D721Med (cell line): ENCODE results near the gene PDE1A.

Experiments used
- DNase-seq: peaks from one replicate; pipeline ENCODE4 v3.0.0; 2011; ENCODE audit warnings: low spot score; ENCODE audit not compliant: insufficient read length
- FAIRE-seq: peaks from 2 replicates; lab custom pipeline; 2011; peaks lifted over from hg19 to GRCh38; lab: Jason Lieb, UNC
- CTCF ChIP-seq: IDR thresholded peaks from 2 replicates; pipeline ENCODE4 v1.5.1; 2012; ENCODE audit warnings: mild to moderate bottlenecking, control low read depth; ENCODE audit not compliant: insufficient read depth; ENCODE audit errors: missing control alignments

The PDE1A gene

GRCh38 chr2:182426918-182427240 is at the start of gene PDE1A:
TSS of gene PDE1A (minus strand) at chr2:182427036.
- no peak for TF ChIP-seq CTCF
- DNase-seq: no peak
- no peak for FAIRE-seq

GRCh38 chr2:182473635-182474034 is 46.8 kb upstream of the PDE1A start:
- TF ChIP-seq CTCF: no peak
- no peak for DNase-seq
- no peak for FAIRE-seq

- no peak for TF ChIP-seq CTCF
- DNase-seq (no peak), FAIRE-seq (no peak)
Measured at GRCh38 chr2:182463760-182464159, 36.9 kb upstream of the PDE1A start.

GRCh38 chr2:182456784-182457183 is 29.9 kb upstream of the PDE1A start:
- FAIRE-seq (no peak), DNase-seq (no peak)
- TF ChIP-seq CTCF: no peak

- FAIRE-seq (no peak), DNase-seq (no peak)
- TF ChIP-seq CTCF: no peak
Measured at GRCh38 chr2:182452456-182452990, 25.7 kb upstream of the PDE1A start.

DNA sequence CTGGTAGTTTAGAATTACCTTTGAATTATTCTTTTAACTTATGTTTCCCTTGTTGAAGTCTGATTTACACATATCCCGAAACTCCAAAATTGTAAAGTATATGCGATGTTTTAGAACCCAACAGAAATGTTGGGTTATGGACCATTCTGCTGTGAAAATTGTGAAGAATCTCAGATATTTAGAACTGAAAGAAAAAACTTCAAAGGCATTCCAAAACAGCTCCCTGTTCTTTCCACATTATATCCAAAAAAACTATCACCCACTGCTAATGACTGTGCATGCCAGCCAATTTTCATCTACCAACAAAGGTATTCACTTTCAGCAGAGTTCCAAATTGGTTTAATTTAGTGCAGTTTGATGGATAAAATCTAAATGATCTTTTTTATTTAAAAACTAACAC is 21.5 kb upstream of the PDE1A start:
- no peak for TF ChIP-seq CTCF
- FAIRE-seq (no peak), DNase-seq (no peak)

DNA sequence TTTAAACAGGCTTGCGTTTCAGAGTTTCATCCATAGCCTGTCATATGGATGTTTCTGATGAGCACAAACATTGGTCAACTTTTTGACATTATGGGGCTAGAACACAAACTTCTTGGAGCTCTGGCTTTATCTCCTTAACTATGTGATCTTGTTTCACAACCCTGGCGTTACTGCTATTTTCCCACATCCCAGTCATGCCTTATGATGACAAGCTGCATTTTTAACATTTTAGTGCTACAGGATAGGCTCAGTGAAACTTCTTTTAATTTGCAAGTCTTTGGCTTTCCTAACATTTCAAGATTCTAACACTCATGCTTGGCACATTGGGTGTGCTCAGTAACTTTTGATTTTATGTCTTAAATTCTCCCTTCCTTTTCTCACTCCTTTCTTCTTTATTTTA is 21.0 kb upstream of the PDE1A start:
- no peak for DNase-seq
- FAIRE-seq: no peak
- no peak for TF ChIP-seq CTCF
